Stimulated activated CD4-positive, alpha-beta T cell treated with anti-CD3 and anti-CD28 coated beads, Interleukin-2, amount 100 ng/mL, for 24 hours (primary cell): ENCODE data around the gene FAM47A.

Experiments
- DNase-seq, 2 donors: peaks; one replicate each; pipeline ENCODE4 v3.0.0-alpha.2; 2020

The FAM47A gene

DNA sequence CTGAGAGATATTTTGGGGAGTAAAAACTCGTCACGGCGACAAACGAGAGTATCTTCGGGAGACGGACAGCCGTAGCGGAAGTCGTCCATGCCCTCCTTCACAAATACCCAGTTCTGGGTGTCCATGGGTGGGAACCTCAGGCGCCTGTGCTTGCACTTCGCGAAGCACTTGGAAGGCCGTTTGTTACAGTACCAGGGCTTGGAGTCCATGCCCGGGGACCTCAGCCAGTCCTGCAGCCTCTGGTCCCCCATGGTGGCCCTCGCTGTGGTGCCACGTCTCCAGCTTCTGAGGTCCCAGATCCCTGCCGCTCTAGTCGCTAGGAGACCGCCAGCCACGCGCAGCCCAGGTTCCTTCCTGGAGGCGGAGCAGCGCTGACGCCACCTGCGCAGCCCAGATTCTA lies at the start of gene FAM47A:
Gene FAM47A (minus strand): TSS at position 287 of the 400 bp plus-strand sequence. CDS start 36 bp downstream, at position 251.
- DNase-seq: no peak

GRCh38 chrX:34147345-34147744 lies 15.2 kb upstream of the FAM47A start:
- DNase-seq: no peak

- no peak for DNase-seq
Observed at GRCh38 chrX:34146906-34147305, 14.8 kb upstream of the FAM47A start.

GRCh38 chrX:34144246-34144645 lies 12.1 kb upstream of the FAM47A start:
- no peak for DNase-seq

DNA sequence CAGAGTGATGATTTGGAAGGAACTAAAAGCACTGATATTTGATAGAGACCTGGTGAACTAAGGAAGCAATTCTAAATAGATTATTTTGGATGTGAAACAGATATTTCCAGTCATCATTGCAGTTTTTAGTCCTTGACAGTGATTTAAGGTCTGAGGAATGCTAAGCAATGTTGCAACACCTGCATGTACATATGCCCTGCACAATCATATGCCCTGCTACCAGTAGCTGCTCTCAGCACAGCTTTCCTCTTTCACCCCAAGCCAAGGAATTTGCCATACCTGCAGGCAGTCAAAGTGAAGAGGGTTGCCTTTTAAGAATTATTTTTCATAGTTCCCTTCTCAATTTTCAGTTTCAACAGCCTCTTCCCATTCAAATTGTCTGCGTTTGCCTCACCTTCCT lies 8.7 kb upstream of the FAM47A start:
- no peak for DNase-seq

- DNase-seq: no peak
Observed at GRCh38 chrX:34130980-34131744, 952 bp downstream of the FAM47A start.

- DNase-seq: no peak
Observed at GRCh38 chrX:34130501-34130900, 1.6 kb downstream of the FAM47A start.

DNA sequence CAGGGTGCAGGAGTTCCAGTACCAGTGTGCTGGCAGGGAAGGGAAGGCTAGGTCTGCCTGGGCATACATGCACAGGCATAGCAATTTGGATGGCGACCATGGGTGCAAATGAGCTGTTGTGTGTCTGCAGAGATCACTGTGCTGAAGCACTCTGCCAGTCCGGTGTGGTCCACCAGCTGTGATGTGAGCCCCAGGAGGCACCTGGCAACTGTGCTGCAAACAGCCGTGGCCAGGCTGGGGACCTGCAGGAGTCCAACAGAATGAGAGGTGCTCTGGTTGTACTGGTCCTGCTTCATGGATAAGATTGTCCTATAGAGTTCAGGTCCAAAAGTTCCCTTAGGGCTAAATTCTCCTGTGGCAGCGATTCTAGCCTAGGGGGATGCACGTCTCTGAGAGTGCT lies 6.1 kb downstream of the FAM47A start:
- DNase-seq: no peak

GRCh38 chrX:34119122-34119521 lies 13.0 kb downstream of the FAM47A start:
- DNase-seq: no peak

- DNase-seq: no peak
Observed at GRCh38 chrX:34112459-34112858, 19.7 kb downstream of the FAM47A start.
